ENCODE measurements around the gene MARK3.

Gene MARK3

DNA sequence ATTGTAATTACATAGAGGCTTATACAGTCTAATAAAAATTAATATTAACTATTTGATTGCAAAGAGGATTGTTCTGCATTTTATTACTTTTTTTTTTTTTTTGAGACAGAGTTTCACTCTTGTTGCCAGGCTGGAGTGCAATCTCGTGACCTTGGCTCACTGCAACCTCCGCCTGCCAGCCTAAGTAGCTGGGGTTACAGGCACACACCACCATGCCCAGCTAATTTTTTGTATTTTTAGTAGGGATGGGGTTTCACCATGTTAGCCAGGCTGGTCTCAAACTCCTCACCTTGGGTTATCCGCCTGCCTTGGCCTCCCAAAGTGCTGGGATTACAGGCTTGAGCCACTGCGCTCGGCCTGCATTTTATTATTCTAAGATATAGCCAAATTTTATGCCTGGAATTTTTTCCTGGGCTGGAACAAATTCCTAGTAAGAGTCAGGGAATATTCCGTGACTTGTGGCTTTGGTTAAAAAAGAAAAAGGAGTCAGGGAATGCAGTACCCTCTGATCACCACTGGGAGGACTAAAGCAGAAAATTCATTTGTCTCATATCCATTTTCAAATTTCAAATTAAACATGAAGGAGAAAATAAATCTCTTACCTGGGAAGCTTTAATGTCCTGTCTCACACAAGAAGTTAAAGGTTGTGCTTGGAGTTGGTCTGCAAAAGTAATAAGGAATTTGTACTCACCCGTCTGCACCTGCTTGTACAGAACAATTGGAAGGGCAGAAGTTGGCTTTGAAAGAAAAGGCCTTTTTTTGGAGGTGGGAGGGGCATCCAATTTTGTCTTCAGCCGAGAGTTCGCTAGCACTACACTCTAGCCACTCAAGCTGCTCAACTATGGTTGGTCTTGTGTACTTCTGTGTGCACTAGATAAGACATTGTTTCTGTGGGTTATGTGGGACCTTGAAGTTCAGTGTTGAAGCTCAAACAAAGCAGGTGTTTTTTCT lies 8.7 kb downstream of the MARK3 start:
- H3K4me3 ChIP-seq (ENCODE audit: low read length) = no peak overlapping the region
- DNase-seq (ENCODE audit: low read depth) = peak; percentile 41
- TF ChIP-seq CTCF (IDR thresholded peaks at IDR 0.05; ENCODE audit: insufficient read depth, low read depth, low read length, missing control alignments) = peak; percentile 78

GRCh38 chr14:103395244-103395643 lies 10.0 kb downstream of the MARK3 start:
- H3K4me3 ChIP-seq (ENCODE audit: low read length) = no peak overlapping the region
- TF ChIP-seq CTCF (IDR thresholded peaks at IDR 0.05; ENCODE audit: insufficient read depth, low read depth, low read length, missing control alignments) = no peak
- DNase-seq (ENCODE audit: low read depth) = peak; percentile 40

- DNase-seq (ENCODE audit: low read depth) = no peak
- H3K4me3 ChIP-seq (ENCODE audit: low read length) = no peak overlapping the region
- TF ChIP-seq CTCF (IDR thresholded peaks at IDR 0.05; ENCODE audit: insufficient read depth, low read depth, low read length, missing control alignments) = no peak
Measured at GRCh38 chr14:103396463-103396862, 11.2 kb downstream of the MARK3 start.

GRCh38 chr14:103398427-103399195 lies 13.4 kb downstream of the MARK3 start:
- no peak overlapping the region for H3K4me3 ChIP-seq (ENCODE audit: low read length)
- no peak for TF ChIP-seq CTCF (IDR thresholded peaks at IDR 0.05; ENCODE audit: insufficient read depth, low read depth, low read length, missing control alignments)
- peak; percentile 66 for DNase-seq (ENCODE audit: low read depth)

- no peak for DNase-seq (ENCODE audit: low read depth)
- no peak for TF ChIP-seq CTCF (IDR thresholded peaks at IDR 0.05; ENCODE audit: insufficient read depth, low read depth, low read length, missing control alignments)
- no peak overlapping the region for H3K4me3 ChIP-seq (ENCODE audit: low read length)
Measured at GRCh38 chr14:103400537-103400936, 15.3 kb downstream of the MARK3 start.

GRCh38 chr14:103401223-103402214 lies 16.3 kb downstream of the MARK3 start:
- peak; percentile 79 for DNase-seq (ENCODE audit: low read depth)
- H3K4me3 ChIP-seq (ENCODE audit: low read length) = no peak overlapping the region
- TF ChIP-seq CTCF (IDR thresholded peaks at IDR 0.05; ENCODE audit: insufficient read depth, low read depth, low read length, missing control alignments) = no peak

Data from epithelial cell of esophagus (primary cell).